Hepatocyte (in vitro differentiated cells): ENCODE results near the gene FTSJ1. TPM values are rescaled to one million over a fixed set of nuclear protein-coding genes. Genes with fewer than 3 reads are reported as not detected.

Source experiments
- DNase-seq: peaks from one replicate; pipeline ENCODE4 v3.0.0-alpha.2; 2016; ENCODE audit warnings: low spot score
- H2AFZ ChIP-seq: fragments of 200-600 bp; sonication (generic); 2 replicates; pipeline ENCODE4 v1.6.0; 2016; ENCODE audit warnings: antibody characterized with exemption, mild to moderate bottlenecking
- H3K27ac ChIP-seq: fragments of 200-600 bp; sonication (generic); 2 replicates; pipeline ENCODE4 v1.5.1; 2016; ENCODE audit warnings: mild to moderate bottlenecking
- H3K27me3 ChIP-seq: fragments of 200-600 bp; sonication (generic); 2 replicates; pipeline ENCODE4 v1.6.1; 2016
- H3K36me3 ChIP-seq: fragments of 200-600 bp; sonication (generic); replicated peaks from 2 replicates; pipeline ENCODE4 v1.5.1; 2016; ENCODE audit warnings: low read depth; ENCODE audit not compliant: insufficient read depth
- H3K4me1 ChIP-seq: fragments of 200-600 bp; sonication (generic); 2 replicates; pipeline ENCODE4 v1.5.1; 2016; ENCODE audit warnings: mild to moderate bottlenecking, moderate library complexity; ENCODE audit not compliant: insufficient read depth
- H3K4me2 ChIP-seq: fragments of 200-600 bp; sonication (generic); 2 replicates; pipeline ENCODE4 v1.6.0; 2016
- H3K4me3 ChIP-seq: fragments of 200-600 bp; sonication (generic); 2 replicates; pipeline ENCODE4 v1.5.1; 2016; ENCODE audit warnings: mild to moderate bottlenecking
- H3K79me2 ChIP-seq: fragments of 200-600 bp; sonication (generic); 2 replicates; pipeline ENCODE4 v1.6.0; 2017; ENCODE audit warnings: mild to moderate bottlenecking
- H3K9me2 ChIP-seq: fragments of 200-600 bp; sonication (generic); replicated peaks from 2 replicates; pipeline ENCODE4 v1.6.0; 2017; ENCODE audit warnings: mild to moderate bottlenecking; ENCODE audit not compliant: insufficient read depth
- H3K9me3 ChIP-seq: fragments of 200-600 bp; sonication (generic); 2 replicates; pipeline ENCODE4 v1.5.1; 2016; ENCODE audit warnings: low read depth, mild to moderate bottlenecking
- H4K20me1 ChIP-seq: fragments of 200-600 bp; sonication (generic); 2 replicates; pipeline ENCODE4 v1.6.0; 2016; ENCODE audit warnings: mild to moderate bottlenecking; ENCODE audit not compliant: insufficient read depth, poor library complexity, severe bottlenecking
- EZH2 ChIP-seq: fragments of 200-600 bp; sonication (generic); IDR thresholded peaks from 2 replicates; pipeline ENCODE4 v1.6.1; 2016; ENCODE audit warnings: antibody characterized with exemption, mild to moderate bottlenecking, borderline replicate concordance
- EZH2phosphoT487 ChIP-seq: fragments of 200-600 bp; sonication (generic); IDR thresholded peaks from one replicate; pipeline ENCODE4 v1.6.1; 2018; ENCODE audit warnings: antibody characterized with exemption, mild to moderate bottlenecking, low read depth, moderate library complexity; ENCODE audit not compliant: unreplicated experiment, severe bottlenecking
- WGBS: methylation state at CpG from one replicate; pipeline ENCODE4 v1.1.6; 2016; ENCODE audit warnings: low lambda C conversion rate; ENCODE audit errors: missing lambda C conversion rate; 5-methylcytosine and 5-hydroxymethylcytosine counted together
- polyA plus RNA-seq: library from polyadenylated mRNA; unstranded; fragments of >200 nt; fragmentation: Nextera tagmentation; extraction: Ambion mirVana; gene quantifications from 2 replicates; pipeline ENCODE4 v1.2.1, GENCODE V29; 2016
- total RNA-seq: library from RNA; depleted of rRNA; stranded (reverse); fragments of >200 nt; gene quantifications from 2 replicates; pipeline ENCODE4 v1.2.3, GENCODE V29; 2014
- TF ChIP-seq, protein P1 (sequence below): fragments of 200-600 bp; sonication (generic); IDR thresholded peaks from 2 replicates; pipeline ENCODE4 v1.5.1; 2016; ENCODE audit warnings: antibody characterized with exemption, mild to moderate bottlenecking; ENCODE audit not compliant: poor library complexity

Gene FTSJ1
- total and polyA plus RNA-seq, 2 experiments from 2014 or later = 38.4 to 43.8 TPM

DNA sequence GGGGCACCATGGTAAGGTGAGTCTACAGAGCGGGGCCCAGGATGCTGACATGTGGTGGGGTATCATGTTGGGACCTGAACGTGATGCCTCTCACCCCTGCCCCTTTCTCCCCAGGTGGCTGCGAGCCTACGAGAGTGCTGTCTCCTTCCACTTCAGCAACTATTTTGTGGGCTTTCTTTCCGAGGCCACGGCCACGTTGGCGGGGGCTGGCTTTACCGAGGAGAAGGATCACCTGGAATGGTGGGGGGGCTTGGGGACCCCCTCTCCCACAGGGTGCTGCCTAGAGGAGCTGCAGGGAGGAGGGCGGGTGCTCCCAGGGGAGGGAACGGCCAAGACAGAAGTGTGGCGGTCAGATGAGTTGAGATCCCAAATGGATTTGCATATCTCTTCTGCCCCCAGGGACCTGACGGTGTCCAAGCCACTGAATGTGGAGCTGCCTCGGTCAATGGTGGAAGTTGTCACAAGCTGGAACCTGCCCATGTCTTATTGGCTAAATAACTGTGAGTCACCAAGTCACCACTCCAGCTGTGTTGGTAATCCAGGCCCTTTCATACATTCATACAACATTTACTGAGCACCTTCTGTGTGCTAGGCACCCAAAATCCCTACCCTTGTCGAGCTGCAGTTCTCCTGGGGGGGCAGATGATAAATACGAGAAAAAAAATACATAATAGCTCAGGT lies 38.3 kb downstream of the FTSJ1 start:
- no peak overlapping the region for H3K4me3 ChIP-seq
- H4K20me1 ChIP-seq = no peaks in the 10 kb centered on the region
- H3K79me2 ChIP-seq = no peaks in the 10 kb centered on the region
- H3K36me3 ChIP-seq = no peaks in the 10 kb centered on the region
- no peaks in the 10 kb centered on the region for H3K9me3 ChIP-seq
- H3K27me3 ChIP-seq = no peaks in the 10 kb centered on the region
- no peak overlapping the region for H2AFZ ChIP-seq
- TF ChIP-seq EZH2phosphoT487 (no peak), EZH2 (no peak)
- TF ChIP-seq, protein P1, sequence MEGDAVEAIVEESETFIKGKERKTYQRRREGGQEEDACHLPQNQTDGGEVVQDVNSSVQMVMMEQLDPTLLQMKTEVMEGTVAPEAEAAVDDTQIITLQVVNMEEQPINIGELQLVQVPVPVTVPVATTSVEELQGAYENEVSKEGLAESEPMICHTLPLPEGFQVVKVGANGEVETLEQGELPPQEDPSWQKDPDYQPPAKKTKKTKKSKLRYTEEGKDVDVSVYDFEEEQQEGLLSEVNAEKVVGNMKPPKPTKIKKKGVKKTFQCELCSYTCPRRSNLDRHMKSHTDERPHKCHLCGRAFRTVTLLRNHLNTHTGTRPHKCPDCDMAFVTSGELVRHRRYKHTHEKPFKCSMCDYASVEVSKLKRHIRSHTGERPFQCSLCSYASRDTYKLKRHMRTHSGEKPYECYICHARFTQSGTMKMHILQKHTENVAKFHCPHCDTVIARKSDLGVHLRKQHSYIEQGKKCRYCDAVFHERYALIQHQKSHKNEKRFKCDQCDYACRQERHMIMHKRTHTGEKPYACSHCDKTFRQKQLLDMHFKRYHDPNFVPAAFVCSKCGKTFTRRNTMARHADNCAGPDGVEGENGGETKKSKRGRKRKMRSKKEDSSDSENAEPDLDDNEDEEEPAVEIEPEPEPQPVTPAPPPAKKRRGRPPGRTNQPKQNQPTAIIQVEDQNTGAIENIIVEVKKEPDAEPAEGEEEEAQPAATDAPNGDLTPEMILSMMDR = no peak
- 82% methylated on average over 16 of the region's 16 CpGs for WGBS
- H3K27ac ChIP-seq = no peak overlapping the region
- DNase-seq = no peak
- no peaks in the 10 kb centered on the region for H3K4me1 ChIP-seq
- H3K9me2 ChIP-seq = no peaks in the 10 kb centered on the region
- H3K4me2 ChIP-seq = no peak overlapping the region

DNA sequence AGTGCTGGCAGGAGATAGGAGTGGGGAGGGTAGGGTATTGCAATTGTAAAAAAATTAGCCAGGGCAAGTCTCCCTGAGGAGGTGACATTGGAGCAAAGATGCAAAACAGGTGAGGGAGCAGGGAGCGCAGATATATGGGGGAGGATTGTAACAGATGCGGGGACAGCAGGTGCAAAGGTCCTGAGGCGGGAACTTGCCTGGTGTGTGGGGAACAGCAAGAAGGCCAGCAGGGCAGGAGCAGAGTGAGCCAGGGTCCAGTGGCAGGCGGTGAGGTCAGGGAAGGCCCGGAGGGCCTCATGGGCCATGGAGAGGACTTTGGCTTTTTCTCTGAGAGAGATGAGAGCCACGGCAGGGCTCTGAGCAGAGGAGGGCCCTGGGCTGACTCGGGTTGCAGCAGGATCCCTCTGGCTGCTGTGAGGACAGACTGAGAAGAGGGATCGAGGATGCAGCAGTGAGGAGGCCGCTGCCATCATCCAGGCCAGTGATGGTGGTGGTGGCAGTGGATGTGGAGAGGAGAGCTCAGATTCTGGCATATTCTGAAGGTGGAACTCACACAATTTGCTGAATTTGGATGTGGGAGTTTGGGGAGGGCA lies 39.0 kb downstream of the FTSJ1 start:
- Histone ChIP-seq H3K4me1 (no peaks in the 10 kb centered on the region), H2AFZ (no peak overlapping the region), H3K27ac (no peak overlapping the region), H4K20me1 (no peaks in the 10 kb centered on the region), H3K27me3 (no peaks in the 10 kb centered on the region), H3K36me3 (no peaks in the 10 kb centered on the region), H3K9me2 (no peaks in the 10 kb centered on the region), H3K4me2 (no peak overlapping the region), H3K4me3 (no peak overlapping the region), H3K9me3 (no peaks in the 10 kb centered on the region), H3K79me2 (no peaks in the 10 kb centered on the region)
- no peak for DNase-seq
- TF ChIP-seq EZH2phosphoT487 (no peak), EZH2 (no peak)
- TF ChIP-seq, protein P1 = no peak
- 81% methylated on average over 9 of the region's 9 CpGs for WGBS

DNA sequence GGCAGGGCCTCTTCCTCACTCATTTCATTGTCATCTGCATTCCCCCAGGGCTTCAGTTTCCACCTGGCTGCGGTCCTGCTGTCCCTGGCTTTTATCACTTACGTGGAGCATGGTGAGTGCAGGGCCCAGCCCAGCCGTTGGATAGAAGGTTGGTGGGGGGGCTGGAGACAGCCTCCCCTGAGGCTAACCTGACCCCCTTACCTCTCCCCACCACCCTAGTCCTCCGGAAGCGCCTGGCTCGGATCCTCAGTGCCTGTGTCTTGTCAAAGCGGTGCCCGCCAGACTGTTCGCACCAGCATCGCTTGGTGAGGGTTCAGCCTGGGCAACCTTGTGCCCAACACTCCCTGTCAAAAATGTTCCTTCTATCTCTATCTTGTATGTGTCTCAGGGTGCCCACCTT lies 39.8 kb downstream of the FTSJ1 start:
- 89% methylated on average over 10 of the region's 10 CpGs for WGBS
- Histone ChIP-seq H3K9me3 (no peaks in the 10 kb centered on the region), H3K4me2 (no peak overlapping the region), H3K4me3 (no peak overlapping the region), H3K79me2 (no peaks in the 10 kb centered on the region), H4K20me1 (no peaks in the 10 kb centered on the region), H3K27me3 (no peaks in the 10 kb centered on the region), H3K36me3 (no peaks in the 10 kb centered on the region), H3K9me2 (no peaks in the 10 kb centered on the region), H3K4me1 (no peaks in the 10 kb centered on the region), H3K27ac (no peak overlapping the region), H2AFZ (no peak overlapping the region)
- TF ChIP-seq EZH2 (no peak), EZH2phosphoT487 (no peak)
- TF ChIP-seq, protein P1 = no peak
- no peak for DNase-seq
